Measurements from ENCODE around the gene REC114. TPM values are rescaled to one million over a fixed set of nuclear protein-coding genes. Genes with fewer than 3 reads are reported as not detected.
"Not testable (repeated sequence)": the region's sequence is repeated elsewhere in the genome, so short reads cannot be mapped to it uniquely, and the experiment has no call there.

REC114 gene
- total RNA-seq, 1 donor from 2014 or later: not detected

GRCh38 chr15:73403171-73403570 is 39.8 kb upstream of the REC114 start:
- Histone ChIP-seq H3K27me3 (no peaks in the 10 kb centered on the region), H3K4me1 (no peaks in the 10 kb centered on the region), H3K4me3 (no peak overlapping the region), H3K27ac (no peak overlapping the region), H3K9me3 (no peaks in the 10 kb centered on the region), H3K36me3 (no peaks in the 10 kb centered on the region)
- DNase-seq (ENCODE audit: low spot score in 2 of 2): no peak
- no peak for TF ChIP-seq CTCF (IDR thresholded peaks at IDR 0.05)
- intact Hi-C loops (cut with DNase I): no loop called here

- Histone ChIP-seq H3K4me3 (no peak overlapping the region), H3K9me3 (no peaks in the 10 kb centered on the region), H3K27ac (no peak overlapping the region), H3K36me3 (no peaks in the 10 kb centered on the region), H3K27me3 (no peaks in the 10 kb centered on the region), H3K4me1 (no peaks in the 10 kb centered on the region)
- intact Hi-C loops (cut with DNase I): no loop called here
- no peak for DNase-seq (ENCODE audit: low spot score in 2 of 2)
- TF ChIP-seq CTCF (IDR thresholded peaks at IDR 0.05): no peak
Measured at GRCh38 chr15:73414876-73415275, 28.1 kb upstream of the REC114 start.

- Histone ChIP-seq H3K4me1 (no peaks in the 10 kb centered on the region), H3K9me3 (no peaks in the 10 kb centered on the region), H3K27ac (no peak overlapping the region), H3K27me3 (no peaks in the 10 kb centered on the region), H3K4me3 (no peak overlapping the region), H3K36me3 (no peaks in the 10 kb centered on the region)
- TF ChIP-seq CTCF (IDR thresholded peaks at IDR 0.05): no peak
- no peak for DNase-seq (ENCODE audit: low spot score in 2 of 2)
- intact Hi-C loops (cut with DNase I): no loop called here
Measured at GRCh38 chr15:73424506-73424905, 18.5 kb upstream of the REC114 start.

- no peak for TF ChIP-seq CTCF (IDR thresholded peaks at IDR 0.05)
- DNase-seq (ENCODE audit: low spot score in 2 of 2): no peak
- Histone ChIP-seq H3K9me3 (no peaks in the 10 kb centered on the region), H3K27ac (no peak overlapping the region), H3K36me3 (no peaks in the 10 kb centered on the region), H3K4me3 (no peak overlapping the region), H3K4me1 (no peaks in the 10 kb centered on the region), H3K27me3 (no peaks in the 10 kb centered on the region)
- intact Hi-C loops (cut with DNase I): no loop called here
Measured at GRCh38 chr15:73425510-73425909, 17.5 kb upstream of the REC114 start.

- intact Hi-C loops (cut with DNase I): no loop called here
- H3K27ac ChIP-seq: no peak overlapping the region
- H3K4me3 ChIP-seq: no peak overlapping the region
- DNase-seq (ENCODE audit: low spot score in 2 of 2): no peak
- no peaks in the 10 kb centered on the region for H3K27me3 ChIP-seq
- H3K36me3 ChIP-seq: no peaks in the 10 kb centered on the region
- no peaks in the 10 kb centered on the region for H3K4me1 ChIP-seq
- H3K9me3 ChIP-seq: no peaks in the 10 kb centered on the region
- no peak for TF ChIP-seq CTCF (IDR thresholded peaks at IDR 0.05)
Measured at GRCh38 chr15:73426323-73426994, 16.5 kb upstream of the REC114 start.

- H3K27ac ChIP-seq; H3K27me3 ChIP-seq; H3K36me3 ChIP-seq; H3K4me1 ChIP-seq; H3K4me3 ChIP-seq; intact Hi-C loops (cut with DNase I); H3K9me3 ChIP-seq; DNase-seq (ENCODE audit: low spot score in 2 of 2): not testable (repeated sequence)
Measured at GRCh38 chr15:73431329-73431728, 11.6 kb upstream of the REC114 start.
